Ascending aorta (tissue), 2 donors: ENCODE results near the gene OR2M3. TPM values are rescaled to one million over a fixed set of nuclear protein-coding genes. Genes with fewer than 3 reads are reported as not detected.

Experiments
- DNase-seq, 2 donors: peaks; one replicate each; pipeline ENCODE4 v3.0.0-alpha.2; 2019; ENCODE audit warnings: low spot score in 2 of 2
- H3K27ac ChIP-seq, 2 donors: fragments of 200-600 bp; sonication (generic); one replicate each; pipeline ENCODE4 v1.5.1; 2016 to 2017; ENCODE audit warnings: mild to moderate bottlenecking in 1 of 2
- H3K27me3 ChIP-seq: fragments of 200-600 bp; sonication (generic); one replicate; pipeline ENCODE4 v1.5.1; 2017
- H3K36me3 ChIP-seq, 2 donors: fragments of 200-600 bp; sonication (generic); one replicate each; pipeline ENCODE4 v1.5.1; 2016
- H3K4me1 ChIP-seq, 2 donors: fragments of 200-600 bp; sonication (generic); one replicate each; pipeline ENCODE4 v1.5.1; 2016 to 2017; ENCODE audit warnings: mild to moderate bottlenecking in 1 of 2
- H3K4me3 ChIP-seq, 2 donors: fragments of 200-600 bp; sonication (generic); one replicate each; pipeline ENCODE4 v1.5.1; 2016 to 2017; ENCODE audit warnings: mild to moderate bottlenecking in 1 of 2
- H3K9me3 ChIP-seq, 2 donors: fragments of 200-600 bp; sonication (generic); one replicate each; pipeline ENCODE4 v1.5.1; 2016
- CTCF ChIP-seq, 3 experiments: fragments of 200-600 bp in 2 of 3; fragments of 450-650 bp in 1 of 3; sonication (generic) in 2 of 3; IDR thresholded peaks; one replicate each; pipeline ENCODE4 v1.5.1; 2016 to 2019; ENCODE audit warnings: antibody characterized with exemption in 3 of 3, mild to moderate bottlenecking in 1 of 3, moderate library complexity in 1 of 3
- intact Hi-C: fragments of 100-400 bp; cut with DNase I; formaldehyde crosslinking; loops from one replicate; pipeline ENCODE4 v1.15.1; 2023
- total RNA-seq: library from RNA; depleted of rRNA; stranded (reverse); fragments of >200 nt; gene quantifications from one replicate; pipeline ENCODE4 v1.1.0, GENCODE V29; 2016

OR2M3 gene
- not detected for total RNA-seq

DNA sequence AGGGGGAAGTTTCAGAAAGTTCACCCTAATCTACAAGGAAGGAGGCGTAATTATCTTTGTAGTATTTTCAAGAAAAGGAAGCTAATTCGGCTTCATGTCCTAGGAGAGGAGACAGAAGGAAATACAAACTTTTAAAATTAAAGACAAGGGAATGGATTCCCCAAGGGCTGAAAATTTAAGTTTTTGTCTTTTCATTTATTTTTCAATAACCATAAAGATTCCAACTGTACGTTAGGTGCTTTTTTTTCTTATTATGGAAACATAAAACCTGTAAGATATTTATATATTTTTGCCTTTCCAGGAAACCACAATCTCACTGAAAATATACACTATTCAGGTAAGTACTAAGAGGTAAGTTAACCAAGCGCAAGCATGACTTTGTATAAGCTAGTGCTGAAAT, at the start of gene OR2M3:
Gene OR2M3, plus strand, starts transcription at position 301 of the 400 bp plus-strand sequence. CDS start 5,803 bp downstream, outside the sequence.
- Histone ChIP-seq H3K4me1 (no peaks in the 10 kb centered on the region), H3K4me3 (no peak within 1 kb of the TSS), H3K27ac (no peak within 1 kb of the TSS), H3K9me3 (no peaks in the 10 kb centered on the region), H3K36me3 (no peaks in the 10 kb centered on the region), H3K27me3 (no peaks in the 10 kb centered on the region)
- no peak for TF ChIP-seq CTCF (IDR thresholded peaks at IDR 0.05)
- no peak for DNase-seq
- intact Hi-C loops: no loop called here

DNA sequence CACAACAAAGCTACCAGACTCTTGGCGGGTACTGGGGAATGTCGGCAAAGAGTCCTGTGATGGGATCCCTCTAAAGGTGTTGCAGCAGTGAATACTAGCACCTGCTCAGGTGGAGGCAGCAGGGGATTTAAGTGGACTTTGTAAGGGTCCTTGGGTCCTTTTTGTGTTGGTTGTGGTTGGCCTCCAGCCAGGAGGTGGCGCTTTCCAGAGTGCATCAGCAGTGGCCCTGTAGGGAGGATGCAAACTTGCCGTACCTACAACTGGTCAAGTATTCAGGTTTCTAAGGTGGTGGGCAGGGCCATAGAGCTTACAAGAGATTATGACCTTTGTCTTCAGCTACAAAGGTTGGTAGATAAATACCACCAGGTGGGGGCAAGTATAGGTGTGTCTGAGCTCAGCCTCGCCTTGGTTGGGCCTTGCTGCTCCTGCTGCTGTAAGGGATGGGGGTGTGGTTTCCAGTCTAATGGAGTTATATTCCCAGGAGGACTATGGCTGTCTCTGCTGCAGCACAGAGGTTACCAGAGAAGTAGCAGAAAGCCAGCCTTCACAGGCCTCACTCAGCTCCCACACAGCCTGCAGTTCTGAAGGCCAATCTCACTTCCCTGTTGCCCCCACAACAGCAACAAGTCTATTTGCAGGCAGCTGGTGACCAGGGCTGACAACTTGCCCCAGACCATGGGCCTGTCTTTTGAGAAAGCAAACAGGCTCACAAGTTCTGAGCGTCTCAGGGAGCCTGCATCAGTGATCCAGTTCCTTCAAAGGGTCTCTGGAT, 44.8 kb upstream of the OR2M3 start:
- intact Hi-C loops: no loop called here
- TF ChIP-seq CTCF (IDR thresholded peaks at IDR 0.05): no peak
- no peaks in the 10 kb centered on the region for H3K9me3 ChIP-seq

GRCh38 chr1:248155927-248156326, 41.1 kb upstream of the OR2M3 start:
- H3K36me3 ChIP-seq: no peaks in the 10 kb centered on the region
- H3K27ac ChIP-seq: no peak overlapping the region
- DNase-seq: no peak
- no peaks in the 10 kb centered on the region for H3K9me3 ChIP-seq
- H3K4me3 ChIP-seq: no peak overlapping the region
- no peaks in the 10 kb centered on the region for H3K4me1 ChIP-seq
- intact Hi-C loops: no loop called here
- H3K27me3 ChIP-seq: no peaks in the 10 kb centered on the region
- TF ChIP-seq CTCF (IDR thresholded peaks at IDR 0.05): no peak

More for the DNA sequence above, 44.8 kb upstream of the OR2M3 start:
- Histone ChIP-seq H3K4me1 (no peaks in the 10 kb centered on the region), H3K36me3 (no peaks in the 10 kb centered on the region), H3K27me3 (no peaks in the 10 kb centered on the region), H3K4me3 (no peak overlapping the region), H3K27ac (no peak overlapping the region)
- DNase-seq: no peak

DNA sequence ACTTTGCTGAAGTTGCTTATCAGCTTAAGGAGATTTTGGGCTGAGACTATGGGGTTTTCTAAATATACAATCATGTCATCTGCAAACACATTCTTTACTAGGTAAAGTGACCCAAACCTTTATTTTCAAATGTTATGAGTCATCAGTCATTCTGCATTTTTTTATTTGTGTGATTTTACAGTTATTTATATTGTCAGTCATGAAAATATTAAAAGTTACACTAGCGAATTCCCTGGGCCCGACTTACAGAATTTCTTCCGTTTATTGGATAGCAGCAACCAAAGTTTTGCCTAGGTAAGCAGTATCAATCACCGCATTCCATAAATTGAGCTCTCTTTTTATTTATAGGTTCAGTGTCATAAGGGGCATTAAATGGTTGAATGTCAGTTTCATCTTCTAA, 38.3 kb upstream of the OR2M3 start:
- intact Hi-C loops: no loop called here
- Histone ChIP-seq H3K27ac (no peak overlapping the region), H3K27me3 (no peaks in the 10 kb centered on the region), H3K36me3 (no peaks in the 10 kb centered on the region), H3K4me1 (no peaks in the 10 kb centered on the region), H3K9me3 (no peaks in the 10 kb centered on the region), H3K4me3 (no peak overlapping the region)
- no peak for TF ChIP-seq CTCF (IDR thresholded peaks at IDR 0.05)
- DNase-seq: no peak

GRCh38 chr1:248164031-248164430, 33.0 kb upstream of the OR2M3 start:
- H3K27me3 ChIP-seq: no peaks in the 10 kb centered on the region
- intact Hi-C loops: no loop called here
- H3K4me1 ChIP-seq: no peaks in the 10 kb centered on the region
- no peak for TF ChIP-seq CTCF (IDR thresholded peaks at IDR 0.05)
- DNase-seq: no peak
- H3K27ac ChIP-seq: no peak overlapping the region
- H3K36me3 ChIP-seq: no peaks in the 10 kb centered on the region
- H3K4me3 ChIP-seq: no peak overlapping the region
- no peaks in the 10 kb centered on the region for H3K9me3 ChIP-seq
